ENCODE measurements around the gene SDC4.
A peak's percentile ranks its signal among the peaks of the same experiment; 100 is the strongest.

The SDC4 gene

DNA sequence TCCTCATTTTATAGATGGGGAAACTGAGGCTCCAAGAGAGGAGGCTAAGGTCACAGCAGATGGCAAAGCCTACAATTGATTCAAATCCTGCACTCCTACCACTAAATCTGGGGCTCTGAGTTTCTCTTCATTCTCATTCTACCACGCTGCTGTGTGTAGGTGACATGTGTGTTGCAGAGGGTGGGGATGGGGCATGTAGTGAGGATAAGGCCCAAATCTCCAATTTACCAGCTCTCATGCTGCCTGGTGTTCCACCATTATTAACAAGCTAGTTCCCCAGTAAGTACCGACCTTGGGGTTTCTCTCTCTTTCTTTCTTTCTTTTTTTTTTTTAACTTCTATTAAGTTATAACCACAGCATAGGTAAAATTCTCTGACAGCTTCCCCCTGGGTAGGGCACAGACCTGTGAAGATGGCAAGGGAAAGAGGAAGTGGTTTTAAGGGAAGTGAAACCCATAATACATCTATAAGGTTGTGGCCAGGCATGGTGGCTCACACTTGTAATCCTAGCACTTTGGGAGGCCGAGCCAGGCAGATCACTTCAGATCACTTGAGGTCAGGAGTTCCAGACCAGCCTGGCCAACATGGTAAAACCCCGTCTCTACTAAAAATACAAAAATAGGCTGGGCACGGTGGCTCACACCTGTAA lies 27.2 kb downstream of the SDC4 start:
- no peak for DNase-seq (ENCODE audit: low read depth in 2 of 2, low spot score in 1 of 2)

DNA sequence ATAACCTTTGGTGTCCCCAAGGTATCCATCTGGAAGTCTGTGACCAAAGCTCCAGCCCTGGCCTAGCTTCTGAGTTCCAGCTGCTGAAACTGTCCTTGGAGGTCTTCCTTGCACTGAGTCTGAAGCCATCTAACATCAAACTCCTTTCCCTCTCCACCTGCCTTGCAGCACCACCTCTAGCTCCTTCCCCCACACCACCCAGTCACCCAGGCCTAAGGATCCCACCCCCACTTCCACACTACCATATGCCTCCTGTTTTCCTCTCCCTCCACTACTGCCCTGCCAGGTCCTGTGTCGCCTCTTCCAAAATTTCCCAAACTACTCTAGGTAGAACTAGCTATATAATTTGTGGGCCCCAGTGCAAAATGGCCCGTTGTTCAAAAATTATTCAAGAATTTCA lies 29.3 kb downstream of the SDC4 start:
- DNase-seq (ENCODE audit: low read depth in 2 of 2, low spot score in 1 of 2): no peak

DNA sequence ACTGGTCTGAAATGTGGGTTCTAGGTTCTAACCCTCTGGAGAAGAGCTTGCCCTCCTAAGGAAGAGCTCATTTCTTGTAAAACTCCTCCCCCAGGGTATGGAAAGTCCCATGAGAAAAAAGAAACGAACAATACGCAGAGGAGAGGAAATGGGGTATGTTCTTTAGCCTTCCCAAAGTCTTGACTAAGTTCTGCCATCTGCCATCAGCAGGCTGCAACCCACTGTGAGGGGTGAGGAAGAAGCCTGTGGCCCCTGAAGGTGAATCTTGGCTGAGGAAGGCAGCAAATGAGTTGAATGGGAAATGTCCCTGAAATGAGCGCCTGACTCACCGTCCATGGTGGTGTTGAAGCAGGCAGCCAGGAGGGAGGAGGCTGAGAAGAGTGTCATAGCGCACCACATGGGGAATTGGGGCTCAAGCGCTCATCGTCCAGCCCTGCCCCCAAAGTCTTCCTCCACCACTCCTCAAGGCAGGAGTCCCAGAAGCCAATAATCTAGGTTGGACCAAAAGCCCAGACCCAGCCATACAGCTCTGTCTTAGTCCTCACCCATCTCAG lies 29.8 kb downstream of the SDC4 start:
- no peak for DNase-seq (ENCODE audit: low read depth in 2 of 2, low spot score in 1 of 2)

DNA sequence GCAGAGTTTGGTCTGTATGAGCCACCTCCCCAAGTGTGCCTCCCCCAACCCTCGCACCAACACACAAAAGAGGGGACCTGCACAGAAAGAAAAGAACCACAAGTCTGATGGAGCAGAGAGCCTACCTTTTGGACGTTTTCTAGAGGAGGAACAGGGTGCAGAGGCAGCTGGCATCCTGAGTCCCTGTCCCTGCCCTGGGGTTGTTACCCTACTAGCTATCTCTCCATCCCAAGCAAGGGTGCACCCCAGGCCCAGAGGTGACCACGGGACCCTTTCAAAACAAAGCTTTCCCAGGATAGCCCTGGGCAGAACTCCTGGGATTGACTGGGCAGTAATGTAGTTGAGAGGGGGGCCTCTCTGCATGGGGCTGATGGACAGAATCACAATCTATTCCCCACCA lies 30.4 kb downstream of the SDC4 start:
- no peak for DNase-seq (ENCODE audit: low read depth in 2 of 2, low spot score in 1 of 2)

GRCh38 chr20:45316150-45317080 lies 31.8 kb downstream of the SDC4 start:
- no peak for DNase-seq (ENCODE audit: low read depth in 2 of 2, low spot score in 1 of 2)

- DNase-seq (ENCODE audit: low read depth in 2 of 2, low spot score in 1 of 2): no peak
Observed at GRCh38 chr20:45315672-45316071, 32.6 kb downstream of the SDC4 start.

GRCh38 chr20:45313943-45314342 lies 34.3 kb downstream of the SDC4 start:
- DNase-seq (ENCODE audit: low read depth in 2 of 2, low spot score in 1 of 2): no peak

DNA sequence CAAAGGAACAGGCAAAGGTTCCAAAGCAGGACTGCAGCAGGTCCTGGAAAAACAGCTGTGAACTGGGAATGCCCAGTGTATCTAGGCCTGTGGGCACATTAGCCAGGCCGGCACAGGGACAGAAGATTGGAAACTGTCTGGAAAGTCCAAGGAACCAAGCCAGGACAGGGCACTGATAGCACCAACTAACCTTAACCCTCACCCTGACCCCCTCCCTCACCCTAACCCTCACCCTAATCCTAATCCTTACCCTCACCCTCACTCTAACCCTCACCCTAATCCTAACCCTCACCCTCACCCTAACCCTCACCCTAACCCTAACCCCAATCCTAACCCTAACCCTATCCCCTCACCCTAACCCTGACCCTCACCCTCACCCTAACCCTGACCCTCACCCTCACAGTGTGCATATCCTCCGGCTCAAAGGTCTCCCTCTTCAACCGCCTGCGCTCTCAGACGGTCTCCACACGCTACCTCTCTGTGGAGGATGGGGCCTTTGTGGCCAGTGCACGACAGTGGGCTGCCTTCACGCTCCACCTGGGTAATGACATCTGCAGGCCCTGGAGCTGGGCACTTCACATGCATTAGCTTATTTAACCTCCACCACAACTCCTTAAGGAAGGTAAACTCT lies 35.0 kb downstream of the SDC4 start:
- DNase-seq (ENCODE audit: low read depth in 2 of 2, low spot score in 1 of 2): no peak

- DNase-seq (ENCODE audit: low read depth in 2 of 2, low spot score in 1 of 2): no peak
Observed at GRCh38 chr20:45312241-45312640, 36.0 kb downstream of the SDC4 start.

- peak in 1 of 2 donors; percentile 21 for DNase-seq (ENCODE audit: low read depth in 2 of 2, low spot score in 1 of 2)
Observed at GRCh38 chr20:45311589-45312211, 36.5 kb downstream of the SDC4 start.

DNA sequence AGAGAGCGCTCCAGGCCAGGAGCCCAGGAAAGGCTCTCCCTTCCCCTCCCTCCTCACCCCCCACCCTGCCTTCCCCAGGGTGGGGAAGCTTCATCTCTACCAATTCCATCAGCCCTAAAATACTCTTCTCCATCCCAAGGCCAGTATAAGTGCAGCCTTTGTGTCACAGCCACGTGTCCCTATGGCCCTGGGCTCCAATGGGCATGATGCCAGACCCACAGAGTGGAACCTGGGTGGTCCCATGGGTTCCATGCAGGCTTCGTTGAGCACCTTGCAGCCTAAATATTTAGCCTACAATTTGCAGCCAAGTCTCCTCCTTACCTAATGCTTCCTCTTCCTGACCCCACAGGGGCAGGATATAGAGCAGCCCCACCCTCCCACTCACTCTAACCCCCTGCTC lies 39.1 kb downstream of the SDC4 start:
- DNase-seq (ENCODE audit: low read depth in 2 of 2, low spot score in 1 of 2): no peak

- no peak for DNase-seq (ENCODE audit: low read depth in 2 of 2, low spot score in 1 of 2)
Observed at GRCh38 chr20:45308117-45308778, 40.0 kb downstream of the SDC4 start, which contains the start of gene MATN4. Gene MATN4, minus strand, starts transcription at chr20:45308299. Its CDS starts 2,717 bp downstream, at chr20:45305582.

DNA sequence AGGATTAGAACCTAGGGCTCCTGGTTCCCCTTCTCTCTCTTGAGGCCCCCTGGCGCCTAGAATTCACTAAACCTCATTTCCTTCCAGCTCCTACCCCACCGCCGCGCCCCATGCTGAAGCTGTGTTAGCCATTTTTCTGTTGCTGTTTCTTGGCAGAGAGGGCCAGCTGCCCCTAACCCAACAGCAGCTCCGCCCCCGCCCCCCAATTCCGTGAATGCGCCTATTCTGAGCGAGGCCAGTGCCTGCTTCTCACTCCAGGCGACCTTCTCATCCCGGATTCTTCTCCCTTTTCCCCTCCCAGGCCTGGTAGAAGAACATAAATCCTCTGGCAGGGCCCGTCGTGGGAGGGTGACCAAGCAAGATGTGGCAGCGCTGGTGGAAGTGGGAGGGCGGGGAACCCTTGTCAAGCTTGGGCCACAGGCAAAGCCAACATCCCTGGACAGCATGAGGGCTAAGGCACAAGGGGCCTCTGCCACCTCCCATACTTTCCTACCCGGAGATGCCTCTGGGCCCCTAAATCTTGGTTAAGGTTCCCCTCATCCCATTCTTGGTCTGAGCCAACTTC lies 41.1 kb downstream of the SDC4 start:
- DNase-seq (ENCODE audit: low read depth in 2 of 2, low spot score in 1 of 2): no peak

- no peak for DNase-seq (ENCODE audit: low read depth in 2 of 2, low spot score in 1 of 2)
Observed at GRCh38 chr20:45306431-45306982, 41.7 kb downstream of the SDC4 start, which contains the start of gene RBPJL. Gene RBPJL, plus strand, starts transcription at chr20:45306840. Its CDS starts 83 bp downstream, at chr20:45306923.

DNA sequence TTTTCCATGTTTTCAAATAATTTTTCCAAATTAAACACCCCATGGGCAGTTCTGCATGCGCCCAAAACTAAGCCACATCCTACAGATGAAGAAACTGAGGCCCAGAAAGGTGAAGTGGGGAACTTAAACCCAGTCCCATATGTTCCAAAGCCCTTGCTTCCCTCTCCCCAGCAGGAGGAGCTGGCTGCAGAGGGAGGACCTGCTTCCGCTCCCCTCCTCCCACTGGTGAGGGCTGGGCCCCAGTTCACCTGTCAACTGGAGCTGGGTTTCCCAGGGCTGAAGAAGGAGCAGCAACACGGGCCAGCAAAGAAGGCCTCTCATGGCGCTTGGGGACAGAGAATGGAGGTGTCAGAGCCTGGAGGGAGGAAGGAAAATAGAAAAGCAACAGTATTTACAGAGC lies 43.0 kb downstream of the SDC4 start:
- no peak for DNase-seq (ENCODE audit: low read depth in 2 of 2, low spot score in 1 of 2)

GRCh38 chr20:45304464-45304999 lies 43.7 kb downstream of the SDC4 start:
- no peak for DNase-seq (ENCODE audit: low read depth in 2 of 2, low spot score in 1 of 2)

GRCh38 chr20:45303586-45304463 lies 44.4 kb downstream of the SDC4 start:
- DNase-seq (ENCODE audit: low read depth in 2 of 2, low spot score in 1 of 2): no peak

- DNase-seq (ENCODE audit: low read depth in 2 of 2, low spot score in 1 of 2): no peak
Observed at GRCh38 chr20:45301824-45302271, 46.4 kb downstream of the SDC4 start.

DNA sequence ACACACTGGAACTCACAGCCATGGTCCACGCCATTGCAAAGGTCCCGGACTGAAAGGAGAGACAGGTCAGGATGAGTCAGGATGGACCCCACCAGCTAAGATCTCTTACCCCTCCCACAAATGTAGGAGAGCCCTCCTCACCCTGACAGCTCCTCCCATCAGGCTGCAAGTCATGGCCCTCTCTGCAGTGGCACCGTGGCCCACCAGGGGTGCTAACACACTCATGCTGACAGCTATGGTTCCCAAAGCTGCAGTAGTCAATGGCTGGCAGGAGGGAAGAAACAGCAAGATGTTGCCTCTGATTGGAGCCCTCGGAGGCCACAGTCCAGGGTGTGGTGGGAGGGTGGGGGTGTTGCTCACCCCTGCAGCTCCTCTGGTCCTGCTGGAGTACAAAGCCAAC lies 47.3 kb downstream of the SDC4 start:
- DNase-seq (ENCODE audit: low read depth in 2 of 2, low spot score in 1 of 2): no peak

Measured in stimulated activated CD8-positive, alpha-beta memory T cell treated with anti-CD3 and anti-CD28 coated beads, Interleukin-4, amount 100 ng/mL, for 1 hour (primary cell).